Kidney glomerular epithelial cell (primary cell): ENCODE results near the gene JMJD1C.
"Not testable (repeated sequence)": the region's sequence is repeated elsewhere in the genome, so short reads cannot be mapped to it uniquely, and the experiment has no call there.

Experiments
- DNase-seq: peaks from one replicate; lab custom pipeline; 2025; lab: John Stamatoyannopoulos, UW

Gene JMJD1C

GRCh38 chr10:63365976-63366765, 99.6 kb downstream of the JMJD1C start:
- peak; percentile 13 for DNase-seq

GRCh38 chr10:63364918-63365317, 100.9 kb downstream of the JMJD1C start:
- DNase-seq = no peak

- DNase-seq = no peak
Measured at GRCh38 chr10:63363951-63364350, 101.8 kb downstream of the JMJD1C start.

- no peak for DNase-seq
Measured at GRCh38 chr10:63355682-63356081, 110.1 kb downstream of the JMJD1C start.

GRCh38 chr10:63352976-63353375, 112.8 kb downstream of the JMJD1C start:
- DNase-seq = no peak

- DNase-seq = no peak
Measured at GRCh38 chr10:63348245-63348850, 117.4 kb downstream of the JMJD1C start.

GRCh38 chr10:63346015-63346441, 119.7 kb downstream of the JMJD1C start:
- no peak for DNase-seq

- no peak for DNase-seq
Measured at GRCh38 chr10:63344269-63344668, 121.5 kb downstream of the JMJD1C start.

- no peak for DNase-seq
Measured at GRCh38 chr10:63343476-63343875, 122.3 kb downstream of the JMJD1C start.

GRCh38 chr10:63339640-63340039, 126.1 kb downstream of the JMJD1C start:
- not testable (repeated sequence) for DNase-seq

GRCh38 chr10:63337455-63338251, 128.1 kb downstream of the JMJD1C start:
- DNase-seq = no peak

- no peak for DNase-seq
Measured at GRCh38 chr10:63331586-63331985, 134.2 kb downstream of the JMJD1C start.

GRCh38 chr10:63324495-63324854, 141.3 kb downstream of the JMJD1C start:
- no peak for DNase-seq

- no peak for DNase-seq
Measured at GRCh38 chr10:63323701-63324494, 141.9 kb downstream of the JMJD1C start.

GRCh38 chr10:63320683-63321082, 145.1 kb downstream of the JMJD1C start:
- no peak for DNase-seq

GRCh38 chr10:63319231-63319630, 146.5 kb downstream of the JMJD1C start:
- DNase-seq = no peak

- DNase-seq = no peak
Measured at GRCh38 chr10:63318491-63318890, 147.3 kb downstream of the JMJD1C start.

- DNase-seq = no peak
Measured at GRCh38 chr10:63314020-63314419, 151.8 kb downstream of the JMJD1C start.

GRCh38 chr10:63313066-63313717, 152.6 kb downstream of the JMJD1C start:
- no peak for DNase-seq

GRCh38 chr10:63308628-63309027, 157.1 kb downstream of the JMJD1C start:
- no peak for DNase-seq

GRCh38 chr10:63304146-63304545, 161.6 kb downstream of the JMJD1C start:
- no peak for DNase-seq

GRCh38 chr10:63300801-63301200, 165.0 kb downstream of the JMJD1C start:
- DNase-seq = no peak
